HS-5 (cell line): ENCODE data around the gene ZNF546.
"Not testable (repeated sequence)": the region's sequence is repeated elsewhere in the genome, so short reads cannot be mapped to it uniquely, and the experiment has no call there.

Source experiments
- DNase-seq: peaks from one replicate; pipeline ENCODE4 v3.0.0-alpha.2; 2012; ENCODE audit warnings: low read depth

The ZNF546 gene

GRCh38 chr19:39986643-39987042, 10.2 kb upstream of the ZNF546 start:
- DNase-seq = no peak

GRCh38 chr19:39987167-39987566, 9.7 kb upstream of the ZNF546 start:
- no peak for DNase-seq

- DNase-seq = no peak
These were observed 9.3 kb upstream of the ZNF546 start for GRCh38 chr19:39987596-39987995.

- DNase-seq = no peak
These were observed 3.3 kb upstream of the ZNF546 start for GRCh38 chr19:39993605-39994004.

- no peak for DNase-seq
These were observed 2.5 kb upstream of the ZNF546 start for GRCh38 chr19:39994361-39994760.

- no peak for DNase-seq
These were observed 1.1 kb upstream of the ZNF546 start for GRCh38 chr19:39995794-39996193.

- no peak for DNase-seq
These were observed 546 bp upstream of the ZNF546 start for GRCh38 chr19:39996218-39996810.

- no peak for DNase-seq
These were observed 867 bp downstream of the ZNF546 start for GRCh38 chr19:39997638-39998216.

GRCh38 chr19:39998501-39998900, 1.6 kb downstream of the ZNF546 start:
- peak; percentile 15 for DNase-seq

GRCh38 chr19:40005691-40006272, 8.9 kb downstream of the ZNF546 start:
- no peak for DNase-seq

GRCh38 chr19:40006273-40006691, 9.4 kb downstream of the ZNF546 start:
- peak; percentile 83 for DNase-seq

GRCh38 chr19:40009674-40010073, 12.8 kb downstream of the ZNF546 start:
- DNase-seq = no peak

- DNase-seq = no peak
These were observed 17.1 kb downstream of the ZNF546 start for GRCh38 chr19:40013991-40014390.

- DNase-seq = no peak
These were observed 27.1 kb downstream of the ZNF546 start for GRCh38 chr19:40023969-40024368.

- no peak for DNase-seq
These were observed 29.2 kb downstream of the ZNF546 start for GRCh38 chr19:40025938-40026596.

GRCh38 chr19:40026597-40026970, 29.7 kb downstream of the ZNF546 start:
- DNase-seq = no peak

- DNase-seq = no peak
These were observed 37.2 kb downstream of the ZNF546 start for GRCh38 chr19:40033989-40034560.

- no peak for DNase-seq
These were observed 39.1 kb downstream of the ZNF546 start for GRCh38 chr19:40035996-40036395.

GRCh38 chr19:40038047-40038446, 41.2 kb downstream of the ZNF546 start:
- DNase-seq = not testable (repeated sequence)

GRCh38 chr19:40041718-40042117, 44.9 kb downstream of the ZNF546 start:
- not testable (repeated sequence) for DNase-seq

GRCh38 chr19:40053491-40053890, 56.6 kb downstream of the ZNF546 start:
- no peak for DNase-seq

- no peak for DNase-seq
These were observed 57.8 kb downstream of the ZNF546 start for GRCh38 chr19:40054632-40055031.

- DNase-seq = no peak
These were observed 58.2 kb downstream of the ZNF546 start for GRCh38 chr19:40055049-40055448.
